Spleen (tissue), 11 donors: Measurements from ENCODE around the gene CORO6. TPM values are rescaled to one million over a fixed set of nuclear protein-coding genes. Genes with fewer than 3 reads are reported as not detected.
A peak's percentile ranks its signal among the peaks of the same experiment; 100 is the strongest.

Source experiments
- DNase-seq: peaks from one replicate; pipeline ENCODE4 v3.0.0-alpha.2; 2020
- H3K27ac ChIP-seq, 8 donors: fragments of 200-600 bp; sonication (generic) in 7 of 8; 1 replicate in 4 of 8; 2 replicates in 4 of 8; pipeline versions ENCODE4 v1.5.0 to v1.8.0; 2016 to 2021; ENCODE audit warnings: inconsistent platforms in 4 of 8, mild to moderate bottlenecking in 4 of 8, moderate library complexity in 1 of 8
- H3K27me3 ChIP-seq, 7 donors: fragments of 200-600 bp; sonication (generic) in 6 of 7; replicated peaks in 1 of 7; 1 replicate in 4 of 7; 2 replicates in 3 of 7; pipeline versions ENCODE4 v1.5.0 to v1.8.0; 2016 to 2021; ENCODE audit warnings: inconsistent platforms in 3 of 7, mild to moderate bottlenecking in 1 of 7
- H3K36me3 ChIP-seq, 6 donors: fragments of 200-600 bp; sonication (generic) in 5 of 6; 1 replicate in 4 of 6; 2 replicates in 2 of 6; pipeline versions ENCODE4 v1.5.0 to v1.8.0; 2016 to 2021; ENCODE audit warnings: inconsistent platforms in 2 of 6
- H3K4me1 ChIP-seq, 6 donors: fragments of 200-600 bp; sonication (generic) in 5 of 6; 1 replicate in 3 of 6; 2 replicates in 3 of 6; pipeline versions ENCODE4 v1.5.0 to v1.8.0; 2016 to 2021; ENCODE audit warnings: inconsistent platforms in 3 of 6
- H3K4me3 ChIP-seq, 8 donors: fragments of 200-600 bp; sonication (generic) in 7 of 8; 1 replicate in 4 of 8; 2 replicates in 4 of 8; pipeline versions ENCODE4 v1.5.0 to v1.8.0; 2016 to 2021; ENCODE audit warnings: inconsistent platforms in 4 of 8, mild to moderate bottlenecking in 4 of 8, moderate library complexity in 2 of 8
- H3K9me3 ChIP-seq, 8 donors: fragments of 200-600 bp; sonication (generic) in 7 of 8; 1 replicate in 4 of 8; 2 replicates in 4 of 8; pipeline versions ENCODE4 v1.5.0 to v1.8.0; 2016 to 2021; ENCODE audit warnings: inconsistent platforms in 4 of 8
- CTCF ChIP-seq, 11 experiments: fragments of 200-600 bp in 7 of 11; fragments of 450-650 bp in 4 of 11; sonication (generic) in 4 of 11; IDR thresholded peaks in 8 of 11; conservative IDR thresholded peaks in 3 of 11; 1 replicate in 7 of 11; 2 replicates in 4 of 11; pipeline versions ENCODE4 v1.4.0 to v1.8.0; 2016 to 2021; ENCODE audit warnings: antibody characterized with exemption in 11 of 11, inconsistent platforms in 4 of 11, mild to moderate bottlenecking in 1 of 11
- POLR2A ChIP-seq, 3 donors: fragments of 450-650 bp; IDR thresholded peaks; one replicate each; pipeline ENCODE4 v1.5.1; 2017; ENCODE audit warnings: antibody characterized with exemption in 3 of 3, mild to moderate bottlenecking in 1 of 3
- POLR2AphosphoS5 ChIP-seq, 3 donors: sonication (generic); formaldehyde crosslinking; IDR thresholded peaks; one replicate each; pipeline ENCODE4 v1.5.1; 2017; ENCODE audit warnings: antibody characterized with exemption in 3 of 3
- whole genome bisulfite sequencing, 5 donors: extraction: QIAGEN DNeasy Blood & Tissue Kit in 3 of 5; methylation state at CpG; one replicate each; pipeline versions ENCODE4 v1.1.5 to v1.1.7; 2013 to 2018; 5-methylcytosine and 5-hydroxymethylcytosine counted together
- intact Hi-C: fragments of 100-400 bp; cut with DNase I; formaldehyde crosslinking; loops from one replicate; pipeline ENCODE4 v1.15.0; 2023; ENCODE audit warnings: low total_unique reads
- polyA plus RNA-seq, 3 donors: library from polyadenylated mRNA; stranded (reverse); fragments of 200-250 nt; gene quantifications; one replicate each; pipeline ENCODE4 v1.2.1, GENCODE V29; 2013
- total RNA-seq, 7 donors: library from RNA; depleted of rRNA in 3 of 7; stranded (reverse); fragments of >200 nt in 3 of 7; fragmentation: NEBNext Ultra II Directional in 4 of 7; extraction: Animal tissue kit (Norgen Biotek cat#: 25700) in 4 of 7; gene quantifications; one replicate each; pipeline versions ENCODE4 v1.1.0 to v1.2.1, GENCODE V29; 2016 to 2021
- donor health status: healthy with polysubstance abuse.
- donor health status: DM: no; HTN: no; CAD: no; lungs with moderate emphysema.
- donor health status: DM: no; HTN: no; CAD: no.
- donor health status: Bipolar disorder and iron deficiency.
- donor health status: healthy.
- donor health status: DM: no; HTN: no; CAD: no.
- donor health status: DM: yes; HTN: yes; CAD: no.

Gene CORO6
- total and polyA plus RNA-seq, 10 donors: 0.81 to 5.1 (median 3.5) TPM

- WGBS, 5 donors: 0 to 3% (median 1%) methylated on average over 30 to 63 of the region's 63 CpGs
- DNase-seq: peak; percentile 96
- Histone ChIP-seq H3K27ac (peak overlapping the region; percentile 80 to 93 (median 90)), H3K27me3 (peaks cover 0 to 3% (median 0%) of the 10 kb centered on the region in 7 donors), H3K4me1 (peaks cover 34 to 83% (median 70%) of the 10 kb centered on the region in 6 donors), H3K9me3 (no peaks in the 10 kb centered on the region), H3K36me3 (peaks cover 0 to 13% (median 0%) of the 10 kb centered on the region in 6 donors), H3K4me3 (peak overlapping the region; percentile 62 to 95 (median 75))
- TF ChIP-seq POLR2AphosphoS5 (IDR thresholded peaks at IDR 0.05) (peak in 1 of 3 donors; percentile 58), CTCF (IDR thresholded peaks at IDR 0.05 in 8 of 11, conservative IDR thresholded peaks at IDR 0.05 in 3 of 11) (peak in 10 of 11 experiments; percentile 17 to 78 (median 52)), POLR2A (IDR thresholded peaks at IDR 0.05) (no peak)
- intact Hi-C loops: no loop called here
Observed at GRCh38 chr17:29567554-29568330, 55.0 kb downstream of the CORO6 start.

- TF ChIP-seq POLR2AphosphoS5 (IDR thresholded peaks at IDR 0.05) (no peak), CTCF (IDR thresholded peaks at IDR 0.05 in 8 of 11, conservative IDR thresholded peaks at IDR 0.05 in 3 of 11) (no peak), POLR2A (IDR thresholded peaks at IDR 0.05) (no peak)
- intact Hi-C loops: no loop called here
- Histone ChIP-seq H3K4me1 (peaks cover 36 to 83% (median 70%) of the 10 kb centered on the region in 6 donors), H3K9me3 (no peaks in the 10 kb centered on the region), H3K36me3 (peaks cover 0 to 15% (median 0%) of the 10 kb centered on the region in 6 donors), H3K4me3 (peak overlapping the region; percentile 62 to 95 (median 75)), H3K27ac (peak overlapping the region; percentile 80 to 93 (median 90)), H3K27me3 (peaks cover 0 to 3% (median 0%) of the 10 kb centered on the region in 7 donors)
- WGBS, 5 donors: 0% methylated on average over 19 to 27 of the region's 27 CpGs
- no peak for DNase-seq
Observed at GRCh38 chr17:29567304-29567553, 55.5 kb downstream of the CORO6 start.

- Histone ChIP-seq H3K9me3 (no peaks in the 10 kb centered on the region), H3K4me3 (peak within 1 kb of the TSS; percentile 62 to 95 (median 75)), H3K27me3 (peaks cover 0 to 3% (median 0%) of the 10 kb centered on the region in 7 donors), H3K4me1 (peaks cover 39 to 83% (median 72%) of the 10 kb centered on the region in 6 donors), H3K36me3 (peaks cover 0 to 13% (median 0%) of the 10 kb centered on the region in 6 donors), H3K27ac (peak within 1 kb of the TSS; percentile 80 to 93 (median 90))
- WGBS, 5 donors: 0 to 1% (median 0%) methylated on average over 18 to 94 of the region's 94 CpGs
- TF ChIP-seq CTCF (IDR thresholded peaks at IDR 0.05 in 8 of 11, conservative IDR thresholded peaks at IDR 0.05 in 3 of 11) (no peak), POLR2A (IDR thresholded peaks at IDR 0.05) (peak in 1 of 3 donors; percentile 32), POLR2AphosphoS5 (IDR thresholded peaks at IDR 0.05) (peak; percentile 74 to 82 (median 78))
- intact Hi-C loops: no loop called here
- peak; percentile 94 for DNase-seq
Observed at GRCh38 chr17:29566473-29567303, 56.0 kb downstream of the CORO6 start, which contains the start of gene ABHD15. Gene ABHD15, minus strand, starts transcription at chr17:29567037. Its CDS starts 71 bp downstream, at chr17:29566966.
